HG02571 (cell line): ENCODE results near the gene UGT1A8.

Experiments
- ATAC-seq: cut with Tn5 transposase; IDR thresholded peaks from one replicate; pipeline ENCODE4 v1.9.1; 2021; ENCODE audit warnings: mild to moderate bottlenecking, moderate library complexity; ENCODE audit not compliant: unreplicated experiment

UGT1A8 gene

DNA sequence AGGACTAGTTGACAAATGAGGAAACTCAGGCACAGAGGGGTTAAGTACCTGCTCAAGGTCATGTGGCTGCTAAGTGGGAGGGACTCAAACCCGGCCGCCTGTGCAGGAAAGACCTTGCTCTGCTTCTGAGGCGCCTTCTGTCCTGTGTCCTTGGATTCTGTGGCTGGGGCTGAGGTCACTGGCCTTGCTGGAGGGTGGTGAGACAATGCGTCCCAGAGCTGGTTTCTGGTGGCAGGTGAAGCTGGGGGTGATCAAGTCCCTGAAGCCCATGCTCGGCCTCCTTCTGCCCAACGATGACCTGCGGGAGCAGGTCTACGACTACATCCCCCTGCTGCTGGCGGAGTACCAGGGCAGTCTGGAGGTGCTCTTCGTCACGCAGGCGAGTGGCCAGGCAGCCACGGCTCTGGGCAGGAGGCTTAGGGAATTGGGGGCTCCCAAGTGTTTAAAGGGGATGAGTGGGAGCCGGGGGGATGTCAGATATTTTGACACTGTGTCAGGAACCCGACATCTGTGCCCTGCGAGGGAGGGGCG is 176.8 kb downstream of the UGT1A8 start:
- no peak for ATAC-seq

DNA sequence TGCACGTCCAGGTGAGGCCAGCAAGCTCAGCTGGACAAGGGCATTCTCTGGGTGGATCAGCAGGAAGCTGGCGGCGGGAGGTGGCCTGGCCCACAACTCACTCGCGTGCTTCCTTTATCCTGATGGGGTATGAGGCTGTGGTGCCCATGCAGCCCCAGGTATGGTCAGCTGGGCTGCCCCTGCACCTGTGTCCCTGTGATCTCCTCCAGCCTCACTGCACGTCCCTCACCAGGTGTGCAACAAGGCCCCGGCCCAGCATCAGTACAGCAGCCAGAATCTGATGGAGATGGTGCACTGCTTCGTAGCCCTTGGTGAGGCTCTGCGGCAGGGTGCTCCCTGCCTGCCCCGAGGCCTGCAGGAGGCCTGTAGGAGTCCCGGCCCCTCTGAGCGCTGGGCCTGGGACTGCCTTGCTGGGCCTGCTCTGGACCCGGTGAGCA is 178.3 kb downstream of the UGT1A8 start:
- ATAC-seq: no peak

DNA sequence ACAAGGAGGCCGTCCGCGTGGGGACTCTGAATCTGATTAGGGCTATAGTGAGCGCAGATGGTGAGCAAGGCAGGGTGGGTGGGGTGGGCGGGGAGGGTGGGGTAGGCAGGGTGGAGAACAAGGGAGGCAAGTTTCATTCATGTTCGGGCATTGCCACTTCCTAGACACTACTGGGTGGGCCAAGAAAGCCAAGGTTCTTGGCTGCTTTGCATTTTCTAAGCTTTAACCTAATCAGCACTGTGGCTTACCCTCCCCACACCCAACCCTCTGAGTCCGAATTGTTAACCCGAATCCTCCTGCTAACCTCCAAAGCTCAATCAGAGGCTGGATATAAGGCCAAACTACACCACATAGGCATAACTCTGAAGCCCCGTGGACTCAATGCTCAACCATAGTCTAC is 178.8 kb downstream of the UGT1A8 start:
- no peak for ATAC-seq

DNA sequence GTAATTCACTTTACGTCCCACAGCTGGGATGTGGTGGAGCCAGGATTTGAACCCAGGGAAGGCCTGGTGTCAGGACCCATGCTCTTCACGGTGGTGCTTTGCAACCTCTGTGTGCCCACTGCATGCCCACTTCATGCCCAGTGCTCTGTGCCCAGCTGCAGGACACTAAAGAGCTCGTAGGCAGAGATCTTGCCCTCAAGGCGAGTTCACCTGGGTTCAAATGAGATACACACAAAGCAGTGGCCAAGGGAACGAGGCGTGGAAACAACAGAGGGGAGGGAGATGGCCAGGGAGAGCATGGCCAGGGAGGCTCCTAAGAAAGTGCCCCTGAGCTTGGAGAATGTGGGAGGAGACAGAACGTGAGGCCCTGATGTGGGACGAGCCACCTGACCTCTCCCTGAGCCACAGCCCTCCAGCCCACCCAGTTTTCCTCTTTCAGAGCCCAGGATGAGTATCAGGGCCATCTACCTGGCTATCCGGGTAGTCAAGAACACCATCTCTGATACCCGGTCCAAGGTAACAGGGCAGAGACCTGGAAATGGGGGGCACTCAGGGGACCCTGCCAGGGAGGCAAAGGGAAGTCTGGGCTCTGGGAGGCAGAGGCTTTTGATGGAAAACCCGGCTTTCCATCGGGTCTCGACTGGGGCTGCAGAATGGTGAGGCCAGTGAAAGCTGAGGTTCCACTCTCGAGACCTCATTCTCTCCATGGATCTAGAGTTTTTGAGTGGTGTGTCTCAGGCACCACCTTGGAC is 181.1 kb downstream of the UGT1A8 start:
- no peak for ATAC-seq

DNA sequence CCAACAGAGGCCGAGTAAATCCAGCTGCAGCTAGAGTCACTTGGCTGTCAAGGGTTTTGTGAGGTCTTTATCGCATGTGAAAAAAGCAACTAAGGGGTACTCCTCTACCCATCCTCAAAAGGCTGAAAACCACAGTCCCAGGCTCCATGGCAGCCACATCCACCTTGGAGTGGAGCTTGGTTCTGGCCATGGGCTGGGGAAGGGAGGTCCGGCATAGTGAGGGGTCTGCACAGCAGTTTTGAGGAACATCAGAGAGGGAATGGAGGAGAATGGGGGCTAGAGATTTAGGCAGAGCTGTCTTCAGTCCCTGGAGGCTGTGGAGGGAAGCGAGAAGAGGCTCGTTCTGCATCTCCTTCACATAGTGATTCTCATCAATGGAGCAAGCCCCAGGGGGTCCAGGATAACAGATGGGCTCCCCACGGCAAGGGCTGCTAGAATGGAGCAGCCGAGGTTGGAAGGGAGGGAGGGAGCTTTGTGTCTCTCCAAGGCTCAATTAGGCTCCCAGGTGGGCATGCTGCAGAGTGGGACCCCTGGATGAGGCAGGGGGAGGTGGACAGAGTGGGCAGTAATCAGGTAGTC is 181.7 kb downstream of the UGT1A8 start:
- ATAC-seq: no peak

DNA sequence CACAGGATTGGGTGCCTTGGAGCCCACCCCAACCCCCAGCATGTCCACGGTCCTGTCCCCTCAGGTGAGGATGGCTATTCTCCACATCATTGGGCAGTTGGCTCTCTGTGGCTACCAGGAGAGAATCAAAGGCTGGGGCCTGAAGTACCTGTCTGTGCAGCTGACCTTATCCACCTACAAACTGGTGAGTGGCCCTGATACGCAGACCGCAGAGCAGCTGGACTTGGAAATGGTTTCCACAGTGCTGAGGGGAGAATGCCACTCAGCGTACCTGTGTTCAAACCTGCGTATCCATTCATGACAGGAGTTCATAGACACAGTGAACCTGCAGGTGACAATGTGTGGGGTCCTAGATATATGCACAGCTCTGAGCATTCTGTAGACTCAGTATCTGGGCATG is 182.3 kb downstream of the UGT1A8 start:
- no peak for ATAC-seq

DNA sequence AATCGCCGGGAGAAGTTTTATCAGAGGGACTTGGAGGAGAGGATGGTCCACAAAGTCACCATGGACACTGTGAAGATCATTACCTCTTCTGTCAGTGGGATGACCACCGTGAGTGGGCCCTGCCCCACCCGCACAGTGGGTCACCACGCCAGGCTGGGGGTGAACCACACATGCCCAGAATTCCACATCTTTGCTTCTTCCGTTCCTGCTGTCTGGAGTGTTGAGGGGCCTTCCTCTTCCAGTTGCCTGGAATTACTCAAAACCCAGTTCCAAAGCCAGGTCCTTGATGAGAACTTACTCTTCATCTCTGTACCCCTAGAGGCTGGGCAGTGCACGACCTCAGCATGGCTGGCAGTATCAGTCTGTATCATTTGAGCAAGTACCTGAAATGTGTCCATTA is 182.8 kb downstream of the UGT1A8 start:
- ATAC-seq: no peak

DNA sequence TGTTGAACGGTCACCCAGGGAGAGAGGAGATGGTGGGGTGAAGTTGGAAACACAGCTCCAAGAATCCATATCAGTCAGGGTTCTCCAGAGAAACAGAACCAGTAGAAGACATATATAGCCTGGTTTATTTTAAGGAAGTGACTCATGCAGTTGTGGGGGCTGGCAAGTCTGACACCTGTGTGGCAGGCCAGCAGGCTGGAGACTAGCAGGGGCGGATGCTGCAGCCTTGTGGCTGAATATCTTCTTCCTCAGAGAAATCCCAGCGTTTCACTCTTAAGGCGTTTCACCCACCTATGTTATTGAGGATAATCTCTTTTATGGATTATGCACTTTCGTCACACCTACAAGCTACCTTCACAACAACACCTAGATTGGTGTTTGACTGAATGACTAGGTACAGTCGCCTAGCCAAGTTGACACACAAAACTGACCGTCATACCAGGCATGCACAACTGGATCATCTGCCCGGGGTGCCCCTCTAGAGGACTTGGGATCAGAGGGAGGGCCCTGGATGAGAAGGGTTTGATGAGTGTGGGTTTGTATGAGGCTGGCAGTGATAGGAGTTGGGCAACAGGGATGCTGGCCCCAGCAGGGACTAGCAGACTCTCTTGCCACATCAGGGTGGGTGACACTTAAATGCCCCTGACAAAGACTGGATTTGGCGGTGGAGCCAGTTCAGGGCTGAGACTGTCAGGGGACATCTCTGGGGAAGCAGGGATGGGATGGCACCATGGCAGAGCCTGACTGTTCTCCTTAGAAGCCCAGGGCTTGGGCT is 184.1 kb downstream of the UGT1A8 start:
- ATAC-seq: no peak

DNA sequence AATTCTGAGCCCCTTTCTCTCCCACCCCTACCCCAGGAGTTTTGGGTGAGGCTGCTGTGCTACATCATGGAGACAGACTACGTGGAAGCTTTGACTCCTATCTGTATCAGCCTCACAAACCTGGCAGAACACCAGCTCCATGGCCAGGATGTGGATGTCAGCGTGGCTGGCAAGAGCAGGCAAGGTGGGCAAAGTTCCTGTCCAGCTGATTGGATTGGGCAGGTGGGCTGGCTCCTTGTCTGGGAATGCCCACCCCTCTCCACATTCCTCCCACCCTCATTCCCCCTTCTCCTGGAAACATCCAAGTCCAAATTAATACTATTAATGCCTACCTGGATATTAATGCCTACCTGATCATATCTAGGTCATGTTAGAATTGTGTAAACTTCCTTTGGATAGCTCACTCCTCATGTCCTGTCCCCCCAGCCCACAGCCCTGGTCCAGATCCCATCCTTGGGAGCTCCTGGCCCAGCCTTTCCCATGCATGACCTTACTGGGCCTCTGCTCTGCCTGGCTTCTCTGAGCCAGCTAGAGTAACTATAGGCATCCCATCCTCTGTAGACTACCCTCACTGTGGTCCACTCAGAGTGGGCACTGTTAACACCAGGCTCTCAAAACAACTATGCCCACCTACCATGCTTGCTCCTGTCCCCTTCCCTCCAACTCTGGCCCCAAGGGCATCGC is 184.8 kb downstream of the UGT1A8 start:
- ATAC-seq: no peak

DNA sequence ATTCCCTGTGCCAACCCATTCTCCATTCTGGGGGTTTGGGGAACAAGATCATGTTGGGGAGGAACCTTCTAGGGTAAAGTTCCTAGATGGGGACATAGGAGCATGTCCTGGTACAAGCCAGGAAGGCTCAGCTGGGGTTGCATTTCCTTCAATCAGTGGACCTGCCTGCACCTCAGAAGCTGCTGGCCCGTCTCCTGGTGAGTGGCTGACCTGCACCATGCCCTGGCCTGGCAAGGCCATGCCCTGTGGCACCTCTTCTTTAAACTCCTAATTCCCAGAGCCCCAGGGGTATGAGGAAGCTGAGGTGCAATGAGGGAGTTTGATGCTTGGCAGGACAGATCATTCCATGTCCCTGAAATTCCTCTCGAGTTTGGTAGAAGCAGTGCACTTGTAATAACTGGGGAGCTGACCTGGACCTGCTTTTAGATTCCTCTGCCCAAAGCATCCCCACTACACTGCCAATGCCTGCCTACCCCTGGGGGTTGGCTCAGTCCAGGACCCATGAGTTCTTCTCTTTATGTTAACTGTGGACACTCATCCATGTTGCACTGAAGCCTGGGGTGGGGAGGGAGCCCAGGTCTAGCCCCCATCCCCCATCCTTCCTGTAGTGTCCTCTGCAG is 186.0 kb downstream of the UGT1A8 start:
- no peak for ATAC-seq

DNA sequence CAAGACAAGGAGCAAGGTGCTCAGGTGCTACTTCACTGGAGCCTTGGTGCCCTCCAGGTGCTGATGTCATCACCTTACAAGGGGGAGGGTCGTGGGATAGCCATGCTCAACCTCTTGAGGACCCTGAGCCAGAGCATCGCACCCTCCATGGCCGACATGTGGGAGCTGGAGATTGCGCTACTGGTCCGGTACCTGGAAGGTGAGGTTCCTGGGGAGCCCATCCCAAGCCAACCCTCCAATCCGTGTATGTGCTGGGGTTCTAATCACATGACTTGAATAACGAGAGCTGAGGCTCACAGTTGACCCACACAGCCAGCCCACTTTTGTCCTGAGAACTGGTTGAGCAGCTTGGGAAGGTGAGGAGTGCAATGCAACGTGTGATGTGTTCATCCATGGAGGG is 186.6 kb downstream of the UGT1A8 start:
- ATAC-seq: no peak

DNA sequence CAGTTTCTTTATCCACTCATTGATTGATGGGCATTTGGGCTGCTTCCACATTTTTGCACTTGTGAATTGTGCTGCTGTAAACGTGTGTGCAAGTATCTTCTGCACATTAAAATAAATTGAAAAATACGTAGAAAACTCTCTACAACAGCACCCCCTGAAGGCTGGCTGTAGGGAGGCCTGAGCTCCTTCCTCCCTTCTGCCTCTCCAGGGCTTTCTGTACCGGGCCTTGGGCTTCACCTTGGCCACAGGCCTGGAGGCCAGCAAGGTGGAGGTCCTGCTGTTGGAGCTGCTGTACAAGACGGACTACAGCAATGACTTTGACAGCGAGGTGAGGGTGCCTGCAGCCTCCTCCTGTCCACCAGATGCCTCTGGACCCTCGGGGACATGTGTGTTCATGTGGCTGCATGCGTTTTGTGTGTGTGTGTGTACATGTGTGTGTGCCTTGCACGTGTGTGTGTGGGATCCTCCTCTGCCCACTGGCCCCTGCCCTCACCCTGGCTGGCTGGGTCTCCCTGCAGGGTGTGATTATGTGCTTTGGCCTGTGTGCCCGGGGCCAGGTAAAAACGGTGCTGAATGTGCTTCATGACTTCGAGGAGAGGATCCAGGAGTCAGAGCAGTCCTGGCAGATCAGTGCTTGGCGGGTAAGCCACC is 189.9 kb downstream of the UGT1A8 start:
- ATAC-seq: no peak

DNA sequence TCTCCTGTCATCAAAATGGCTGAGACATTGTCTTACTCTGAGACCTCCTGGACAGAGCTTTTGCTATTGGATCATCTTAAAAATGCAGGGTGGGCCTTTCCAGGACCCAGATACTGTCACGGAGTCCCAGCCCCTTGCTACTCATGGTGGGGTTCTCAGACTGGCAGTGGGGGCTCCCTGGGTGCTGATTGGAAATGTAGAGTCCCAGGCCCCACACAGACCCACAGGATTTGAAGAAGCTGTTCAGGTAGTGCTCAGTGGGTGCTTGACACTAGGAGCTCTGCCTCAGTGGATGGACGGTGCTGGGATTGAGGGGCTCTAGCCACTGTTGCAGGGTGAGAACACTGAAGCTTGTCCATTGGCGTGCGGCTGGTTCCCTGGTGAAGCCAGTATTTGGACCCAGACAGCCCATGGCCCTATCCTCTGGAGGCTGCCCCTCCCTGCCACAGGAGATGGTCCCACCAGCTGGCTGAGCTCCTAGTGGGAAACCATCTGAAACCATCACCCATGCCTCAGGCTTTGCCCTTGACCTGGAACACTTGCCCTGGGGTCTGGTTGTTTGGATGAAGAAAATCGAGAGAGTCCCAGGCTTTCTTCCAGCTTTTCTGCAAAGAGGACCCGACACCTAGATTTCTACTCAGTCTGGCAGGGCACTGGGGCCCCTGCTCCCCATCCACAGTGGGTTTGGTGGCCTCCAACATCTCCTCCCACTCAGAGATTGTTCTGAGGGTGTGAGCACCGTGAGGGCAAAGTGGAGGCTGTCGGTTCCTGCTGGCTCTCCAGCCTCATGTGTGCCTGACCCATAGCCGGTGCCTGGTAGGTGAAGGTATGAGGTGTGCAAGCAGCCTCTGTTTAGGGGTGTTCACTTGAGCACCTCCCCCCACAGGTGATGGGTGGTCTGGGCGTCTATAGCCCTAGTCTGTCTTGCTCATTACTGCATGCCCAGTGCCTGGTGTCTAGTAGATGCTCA is 190.8 kb downstream of the UGT1A8 start:
- no peak for ATAC-seq

DNA sequence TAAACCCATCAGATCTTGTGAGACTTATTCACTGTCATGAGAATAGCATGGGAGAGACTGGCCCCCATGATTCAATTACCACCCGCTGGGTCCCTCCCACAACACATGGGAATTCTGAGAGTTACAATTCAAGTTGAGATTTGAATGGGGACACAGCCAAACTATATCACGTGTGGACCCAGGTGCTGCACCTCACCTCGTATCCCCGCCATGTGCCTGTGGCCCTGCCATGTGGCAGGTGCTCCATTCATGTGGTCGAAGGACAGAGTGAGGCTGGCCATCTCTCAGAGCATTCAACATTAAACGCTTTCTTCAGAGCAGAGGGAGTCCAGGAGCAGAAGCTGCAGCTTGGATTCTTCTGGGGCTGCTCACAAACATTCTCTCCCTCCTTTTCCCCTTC is 193.0 kb downstream of the UGT1A8 start:
- ATAC-seq: no peak

DNA sequence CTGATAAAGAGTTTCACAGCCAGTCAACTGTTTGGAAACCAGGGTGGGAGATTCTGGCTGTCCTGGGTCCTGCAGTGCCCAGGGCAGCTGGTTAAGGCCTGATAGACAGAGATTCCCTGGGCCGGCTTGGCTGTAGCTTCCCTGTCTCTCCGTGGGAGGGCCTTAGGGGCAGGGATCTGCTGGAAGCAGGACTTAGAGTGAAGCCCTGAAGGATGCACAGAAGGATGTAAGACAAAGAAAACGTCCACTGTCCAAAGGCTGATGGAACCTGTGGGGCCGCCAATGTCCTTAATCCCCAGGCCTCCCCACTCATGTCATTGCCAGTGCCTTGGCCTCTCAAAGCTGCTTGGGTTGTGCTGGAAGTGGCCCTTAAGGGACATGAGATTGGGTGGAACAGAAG is 193.7 kb downstream of the UGT1A8 start:
- no peak for ATAC-seq

DNA sequence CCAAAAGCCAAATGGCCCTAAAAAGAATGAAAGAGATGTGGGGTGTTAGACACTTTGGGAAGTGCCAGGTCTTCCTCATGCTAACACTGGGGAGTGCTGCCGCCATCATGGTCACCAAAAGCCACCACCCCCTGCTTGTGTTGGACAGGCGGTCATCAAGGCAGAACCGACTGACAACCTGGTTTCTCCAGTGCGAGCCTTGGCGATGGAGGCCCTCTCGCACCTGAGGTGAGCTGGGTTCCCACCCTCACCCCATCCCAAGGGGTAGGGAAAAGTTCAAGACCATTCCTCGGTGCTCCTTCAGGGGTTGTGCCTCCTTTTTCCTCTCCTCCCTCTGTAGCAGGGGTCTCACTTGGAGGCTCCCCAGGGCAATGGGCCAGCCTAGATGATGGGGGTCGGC is 194.3 kb downstream of the UGT1A8 start:
- no peak for ATAC-seq

DNA sequence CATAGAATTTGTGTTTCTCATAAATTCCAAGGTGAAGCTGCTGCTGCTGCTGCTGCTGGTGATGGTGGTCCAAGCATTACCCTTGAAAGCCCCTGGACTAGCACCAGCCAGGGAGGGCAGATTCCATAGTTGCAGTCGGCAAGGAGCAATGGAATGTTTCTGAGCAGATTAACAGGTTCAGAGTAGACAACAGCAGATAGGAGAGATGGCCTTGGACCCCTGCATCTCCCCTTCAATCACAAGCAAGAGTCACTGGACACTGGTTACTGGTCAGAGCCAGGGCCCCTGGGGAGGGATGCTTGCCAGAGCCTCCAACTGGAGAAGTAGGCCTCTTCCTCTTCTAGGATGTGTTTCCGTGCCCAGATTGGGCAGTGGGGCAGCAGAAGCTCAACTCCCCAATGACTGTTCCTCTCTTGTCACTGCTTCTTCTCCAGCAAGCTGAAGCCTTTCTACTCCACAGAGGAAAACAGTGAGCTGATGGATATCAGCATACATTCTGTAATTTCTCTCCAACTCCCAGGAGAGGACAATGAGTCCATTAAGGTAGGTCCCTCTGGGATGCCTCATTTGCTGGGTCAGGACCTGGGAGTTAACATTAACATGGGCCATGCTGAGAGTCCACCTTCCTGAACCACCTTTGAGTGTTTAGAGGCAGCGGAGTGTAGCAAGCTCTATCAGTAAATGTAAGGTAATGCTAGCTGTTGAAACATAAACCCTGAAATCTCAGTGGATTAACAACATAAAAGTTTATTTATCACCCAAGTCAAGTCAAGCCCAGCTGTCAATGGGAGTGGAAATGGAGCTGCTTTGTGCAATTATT is 196.0 kb downstream of the UGT1A8 start:
- ATAC-seq: no peak
